HG02970 (cell line): Measurements from ENCODE around the gene RHBDF2.

ENCODE experiments used
- ATAC-seq: cut with Tn5 transposase; IDR thresholded peaks from one replicate; pipeline ENCODE4 v1.9.1; 2021; ENCODE audit warnings: mild to moderate bottlenecking, moderate library complexity, moderate number of reproducible peaks; ENCODE audit not compliant: unreplicated experiment, low FRiP score

Gene RHBDF2

DNA sequence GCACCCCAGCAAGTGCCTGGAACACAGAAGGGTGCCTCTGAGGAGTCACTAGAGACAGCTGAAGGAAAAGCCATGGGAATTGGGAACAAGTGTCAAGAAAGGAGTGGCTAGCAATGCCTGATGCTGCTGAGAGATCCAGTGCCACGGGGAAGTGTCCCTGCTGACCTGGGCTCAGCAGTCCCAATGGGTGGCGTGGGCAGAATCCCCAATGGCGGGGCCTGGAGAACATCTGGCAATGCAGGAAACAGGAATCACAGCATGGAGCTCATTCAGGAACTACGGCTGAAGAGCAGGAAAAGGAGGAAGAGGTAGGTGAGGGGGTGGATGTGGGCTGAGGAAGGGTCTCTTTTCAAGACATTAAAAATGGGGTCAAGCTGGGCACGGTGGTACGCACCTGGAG lies 78.4 kb downstream of the RHBDF2 start:
- ATAC-seq = no peak

DNA sequence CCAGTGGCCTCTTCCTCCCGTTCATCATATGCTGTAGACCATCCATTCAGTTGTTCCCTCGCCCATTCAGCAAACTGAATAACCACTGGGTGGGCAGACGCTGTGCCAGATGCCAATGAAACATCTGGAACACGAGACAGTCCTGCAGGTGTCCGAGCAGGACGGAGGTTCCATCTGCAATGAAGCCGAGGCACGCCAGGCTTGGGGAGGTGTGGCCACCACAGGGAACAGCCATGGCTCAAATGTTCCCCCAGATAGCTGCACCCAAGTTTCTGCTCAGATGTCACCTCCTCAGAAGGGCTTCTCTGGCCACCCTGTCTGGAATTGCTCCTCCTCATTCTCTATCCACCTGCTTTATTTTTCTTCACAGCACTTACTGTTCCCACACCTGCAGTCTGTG lies 78.8 kb downstream of the RHBDF2 start:
- no peak for ATAC-seq

DNA sequence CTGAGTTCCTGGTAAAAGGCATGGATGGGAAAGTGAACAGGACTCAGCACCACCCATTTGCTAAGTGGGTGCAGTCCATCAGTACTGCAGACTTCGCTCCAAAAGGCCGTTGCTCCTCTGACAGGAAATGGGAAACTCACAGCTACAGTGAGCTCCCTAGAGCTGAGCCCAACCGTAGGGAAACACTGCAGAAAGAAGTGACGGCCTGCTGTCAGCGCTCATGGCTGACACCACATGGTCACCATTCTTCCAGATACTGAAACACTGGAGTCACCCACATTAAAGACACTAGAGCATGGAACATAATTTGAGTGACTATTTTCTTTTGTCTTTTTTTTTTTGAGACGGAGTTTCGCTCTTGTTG lies 80.2 kb downstream of the RHBDF2 start:
- no peak for ATAC-seq
